MM.1S (cell line): Measurements from ENCODE around the gene IL23R.

Experiments
- DNase-seq: peaks from one replicate; pipeline ENCODE4 v3.0.0-alpha.2; 2015
- H2AFZ ChIP-seq: fragments of 300-600 bp; sonication (generic); 2 replicates; pipeline ENCODE4 v1.6.0; 2016; ENCODE audit warnings: antibody characterized with exemption, low read length
- H3F3A ChIP-seq: fragments of 300-600 bp; sonication (generic); 2 replicates; pipeline ENCODE4 v1.6.1; 2016; ENCODE audit warnings: mild to moderate bottlenecking, antibody characterized with exemption, low read length, moderate library complexity, mixed read lengths; ENCODE audit not compliant: insufficient read depth
- H3K27ac ChIP-seq: fragments of 300-600 bp; sonication (generic); 2 replicates; pipeline ENCODE4 v1.5.1; 2016; ENCODE audit warnings: mild to moderate bottlenecking, low read length
- H3K27me3 ChIP-seq: fragments of 300-600 bp; sonication (generic); replicated peaks from 2 replicates; pipeline ENCODE4 v1.6.0; 2016; ENCODE audit warnings: low read length; ENCODE audit not compliant: insufficient read depth
- H3K36me3 ChIP-seq: fragments of 300-600 bp; sonication (generic); replicated peaks from 2 replicates; pipeline ENCODE4 v1.6.1; 2016; ENCODE audit warnings: mild to moderate bottlenecking, low read length, mixed read lengths; ENCODE audit not compliant: insufficient read depth
- H3K4me1 ChIP-seq: fragments of 300-600 bp; sonication (generic); 2 replicates; pipeline ENCODE4 v1.6.1; 2016; ENCODE audit warnings: low read length, mixed read lengths
- H3K4me2 ChIP-seq: fragments of 300-600 bp; sonication (generic); 2 replicates; pipeline ENCODE4 v1.6.0; 2016; ENCODE audit warnings: low read depth, low read length
- H3K4me3 ChIP-seq: fragments of 300-600 bp; sonication (generic); 2 replicates; pipeline ENCODE4 v1.5.1; 2016; ENCODE audit warnings: low read length, mixed read lengths
- H3K79me2 ChIP-seq: fragments of 300-600 bp; sonication (generic); 2 replicates; pipeline ENCODE4 v1.6.1; 2016; ENCODE audit warnings: mixed run types, low read length, mixed read lengths
- H3K9ac ChIP-seq: fragments of 300-600 bp; sonication (generic); 2 replicates; pipeline ENCODE4 v1.6.1; 2016; ENCODE audit warnings: low read length, mixed read lengths
- H3K9me2 ChIP-seq: fragments of 300-600 bp; sonication (generic); replicated peaks from 2 replicates; pipeline ENCODE4 v1.6.1; 2016; ENCODE audit warnings: mild to moderate bottlenecking, low read length, mixed read lengths; ENCODE audit not compliant: insufficient read depth
- H3K9me3 ChIP-seq: fragments of 300-600 bp; sonication (generic); replicated peaks from 2 replicates; pipeline ENCODE4 v1.6.1; 2016; ENCODE audit warnings: mild to moderate bottlenecking, low read length, mixed read lengths; ENCODE audit not compliant: insufficient read depth
- H4K20me1 ChIP-seq: fragments of 300-600 bp; sonication (generic); 2 replicates; pipeline ENCODE4 v1.6.1; 2016; ENCODE audit warnings: mild to moderate bottlenecking, low read length, moderate library complexity, mixed read lengths; ENCODE audit not compliant: insufficient read depth
- CTCF ChIP-seq: fragments of 300-600 bp; sonication (generic); IDR thresholded peaks from 2 replicates; pipeline ENCODE4 v1.5.1; 2016; ENCODE audit warnings: antibody characterized with exemption, low read length, mixed read lengths
- EZH2 ChIP-seq: fragments of 300-600 bp; sonication (generic); optimal IDR thresholded peaks from 2 replicates; pipeline ENCODE3; 2017; ENCODE audit warnings: low read depth, mild to moderate bottlenecking, antibody characterized with exemption, low read length, mixed read lengths
- EZH2phosphoT487 ChIP-seq: fragments of 300-600 bp; sonication (generic); IDR thresholded peaks from 2 replicates; pipeline ENCODE4 v1.6.1; 2018; ENCODE audit warnings: antibody characterized with exemption, low read length

Gene IL23R

GRCh38 chr1:67274623-67275325 is 108.5 kb downstream of the IL23R start:
- H3K79me2 ChIP-seq, result no peaks in the 10 kb centered on the region
- H3K4me2 ChIP-seq, result no peak overlapping the region
- no peak overlapping the region for H3K27ac ChIP-seq
- no peaks in the 10 kb centered on the region for H4K20me1 ChIP-seq
- no peaks in the 10 kb centered on the region for H3K4me1 ChIP-seq
- no peaks in the 10 kb centered on the region for H3K9me2 ChIP-seq
- no peaks in the 10 kb centered on the region for H3K9me3 ChIP-seq
- H3K4me3 ChIP-seq, result no peak overlapping the region
- no peaks in the 10 kb centered on the region for H3K36me3 ChIP-seq
- H3K27me3 ChIP-seq, result no peaks in the 10 kb centered on the region
- no peak for DNase-seq
- no peak overlapping the region for H3K9ac ChIP-seq
- no peak overlapping the region for H2AFZ ChIP-seq
- no peaks in the 10 kb centered on the region for H3F3A ChIP-seq
- TF ChIP-seq CTCF (no peak), EZH2 (no peak), EZH2phosphoT487 (no peak)

- no peaks in the 10 kb centered on the region for H3K9me3 ChIP-seq
- H3K4me3 ChIP-seq, result no peak overlapping the region
- H2AFZ ChIP-seq, result no peak overlapping the region
- H3F3A ChIP-seq, result no peaks in the 10 kb centered on the region
- DNase-seq, result no peak
- no peak overlapping the region for H3K9ac ChIP-seq
- no peaks in the 10 kb centered on the region for H3K27me3 ChIP-seq
- no peaks in the 10 kb centered on the region for H4K20me1 ChIP-seq
- no peaks in the 10 kb centered on the region for H3K79me2 ChIP-seq
- H3K9me2 ChIP-seq, result no peaks in the 10 kb centered on the region
- no peak overlapping the region for H3K4me2 ChIP-seq
- H3K27ac ChIP-seq, result no peak overlapping the region
- no peaks in the 10 kb centered on the region for H3K4me1 ChIP-seq
- no peaks in the 10 kb centered on the region for H3K36me3 ChIP-seq
- no peak for TF ChIP-seq EZH2phosphoT487
- TF ChIP-seq EZH2, result no peak
- no peak for TF ChIP-seq CTCF
Observed at GRCh38 chr1:67280696-67281095, 114.4 kb downstream of the IL23R start.

- TF ChIP-seq CTCF (no peak), EZH2phosphoT487 (no peak), EZH2 (no peak)
Observed at GRCh38 chr1:67281244-67281643, 115.0 kb downstream of the IL23R start.

More at GRCh38 chr1:67281244-67281643, 115.0 kb downstream of the IL23R start:
- no peaks in the 10 kb centered on the region for H3K9me2 ChIP-seq
- DNase-seq, result no peak
- H3K4me2 ChIP-seq, result no peak overlapping the region
- H3K4me1 ChIP-seq, result no peaks in the 10 kb centered on the region
- no peaks in the 10 kb centered on the region for H3K36me3 ChIP-seq
- no peak overlapping the region for H3K4me3 ChIP-seq
- H2AFZ ChIP-seq, result no peak overlapping the region
- no peak overlapping the region for H3K9ac ChIP-seq
- no peak overlapping the region for H3K27ac ChIP-seq
- no peaks in the 10 kb centered on the region for H3K9me3 ChIP-seq
- no peaks in the 10 kb centered on the region for H3F3A ChIP-seq
- H3K79me2 ChIP-seq, result no peaks in the 10 kb centered on the region
- no peaks in the 10 kb centered on the region for H3K27me3 ChIP-seq
- no peaks in the 10 kb centered on the region for H4K20me1 ChIP-seq
